ENCODE measurements around the gene EP400.

DNA sequence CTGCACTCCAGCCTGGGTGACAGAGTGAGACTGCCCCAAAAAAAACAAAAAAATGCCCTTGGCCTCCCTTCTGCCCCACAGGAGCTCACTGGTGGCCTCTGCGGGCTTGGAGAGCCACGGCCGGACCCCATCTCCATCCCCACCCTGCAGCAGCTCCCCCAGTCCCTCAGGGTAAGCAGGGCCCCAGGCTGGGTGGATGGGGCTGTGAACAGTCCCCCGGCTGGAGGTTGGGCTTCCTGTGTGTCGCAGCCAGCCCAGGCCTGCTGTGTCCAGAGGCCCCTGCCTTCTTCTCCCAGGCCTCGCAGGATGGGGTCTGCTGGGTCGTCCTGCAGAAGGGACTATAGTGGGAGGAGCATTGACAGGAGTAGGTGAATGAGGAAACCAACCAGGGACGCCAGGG, 36.1 kb upstream of the EP400 start:
- TF ChIP-seq POLR2AphosphoS5 (IDR thresholded peaks at IDR 0.05; ENCODE audit: borderline replicate concordance, low read depth, low read length) (no peak), EZH2 (IDR thresholded peaks at IDR 0.05) (no peak), FOXP2 (optimal IDR thresholded peaks at IDR 0.05; ENCODE audit: control extremely low read depth, extremely low read length, insufficient read depth) (no peak)

Measured in SK-N-MC (cell line).